GM12878 (cell line): ENCODE data around the gene YJU2. TPM values are rescaled to one million over a fixed set of nuclear protein-coding genes. Genes with fewer than 3 reads are reported as not detected.

Experiments used
- ATAC-seq: fragments of 200-7000 bp; cut with Tn5 transposase; 3 replicates; pipeline ENCODE4 v1.9.1; 2020; ENCODE audit warnings: mild to moderate bottlenecking, moderate library complexity
- BruUV-seq: library from RNA; stranded (reverse); fragments of 400-500 nt; replicated peaks from 2 replicates; lab custom pipeline; 2021; lab: Mats Ljungman, UMichigan
- CTCF ChIA-PET: fragments of 300-600 bp; sonication (Branson Sonifier 250); formaldehyde crosslinking; extraction: SDS; loops from one replicate; lab custom pipeline; 2021; ENCODE audit warnings: inconsistent platforms; lab: Yijun Ruan, JAX
- POLR2A ChIA-PET: fragments of 350-600 bp; formaldehyde crosslinking; extraction: SDS; loops from one replicate; lab custom pipeline; 2021; ENCODE audit warnings: inconsistent platforms; lab: Charles Lee
- RAD21 ChIA-PET: fragments of 300-600 bp; sonication (Branson Sonifier 250); formaldehyde crosslinking; loops from one replicate; lab custom pipeline; 2023; ENCODE audit warnings: antibody characterized with exemption; ENCODE audit not compliant: unreplicated experiment; lab: Charles Lee
- SMC1A ChIA-PET: fragments of 300-600 bp; sonication (Branson Sonifier 250); formaldehyde crosslinking; loops from one replicate; lab custom pipeline; 2023; ENCODE audit not compliant: unreplicated experiment, uncharacterized antibody; lab: Charles Lee
- DNase-seq: peaks from one replicate; pipeline ENCODE4 v3.0.0-alpha.2; 2011; ENCODE audit warnings: low read depth, low spot score
- FAIRE-seq: peaks from 3 replicates; lab custom pipeline; 2011; peaks lifted over from hg19 to GRCh38; lab: Jason Lieb, UNC
- H2AFZ ChIP-seq: 2 replicates; pipeline ENCODE4 v1.6.0; 2011; ENCODE audit warnings: low read depth, low read length, control low read depth; ENCODE audit not compliant: control insufficient read depth
- H3K27ac ChIP-seq: 2 replicates; pipeline ENCODE4 v1.5.1; 2011; ENCODE audit warnings: control low read depth; ENCODE audit not compliant: control insufficient read depth, insufficient read depth
- H3K27me3 ChIP-seq, 2 experiments: replicated peaks in 1 of 2; 2 replicates each; pipeline versions ENCODE4 v1.6.0 to v1.6.1; 2011; ENCODE audit warnings: low read length in 1 of 2; ENCODE audit not compliant: control insufficient read depth in 2 of 2, insufficient read depth in 2 of 2
- H3K36me3 ChIP-seq, 2 experiments: 2 replicates each; pipeline ENCODE4 v1.5.1; 2011; ENCODE audit warnings: low read length in 1 of 2; ENCODE audit not compliant: control insufficient read depth in 2 of 2, insufficient read depth in 2 of 2
- H3K4me1 ChIP-seq: 2 replicates; pipeline ENCODE4 v1.6.1; 2011; ENCODE audit warnings: mild to moderate bottlenecking, low read length, moderate library complexity, mixed read lengths; ENCODE audit not compliant: control insufficient read depth, insufficient read depth
- H3K4me2 ChIP-seq: 2 replicates; pipeline ENCODE4 v1.6.0; 2011; ENCODE audit warnings: control low read depth; ENCODE audit not compliant: control insufficient read depth, insufficient read depth
- H3K4me3 ChIP-seq: fragments of 200-600 bp; sonication (generic); 2 replicates; pipeline ENCODE4 v1.5.1; 2016
- H3K79me2 ChIP-seq: 2 replicates; pipeline ENCODE4 v1.6.0; 2011; ENCODE audit warnings: low read length; ENCODE audit not compliant: control insufficient read depth, insufficient read depth
- H3K9ac ChIP-seq: 2 replicates; pipeline ENCODE4 v1.8.0; 2011; ENCODE audit warnings: low read length, control low read depth, mixed read lengths; ENCODE audit not compliant: control insufficient read depth, insufficient read depth
- H3K9me3 ChIP-seq: replicated peaks from 3 replicates; pipeline ENCODE4 v1.5.1; 2011; ENCODE audit warnings: mild to moderate bottlenecking, low read length; ENCODE audit not compliant: control insufficient read depth, insufficient read depth
- H4K20me1 ChIP-seq: 2 replicates; pipeline ENCODE4 v1.6.0; 2011; ENCODE audit not compliant: control insufficient read depth, insufficient read depth
- CEBPB ChIP-seq, 2 experiments: fragments of 150-350 bp in 1 of 2; IDR thresholded peaks; 2 replicates each; pipeline ENCODE4 v1.6.1; 2012 to 2014; ENCODE audit warnings: low read depth in 2 of 2, low read length in 2 of 2, borderline replicate concordance in 1 of 2, inconsistent platforms in 1 of 2
- EP300 ChIP-seq, 2 experiments: fragments of 150-350 bp in 1 of 2; IDR thresholded peaks; 2 replicates each; pipeline ENCODE4 v1.6.1; 2011 to 2012; ENCODE audit warnings: low read depth in 2 of 2, low read length in 2 of 2, borderline replicate concordance in 1 of 2, improper control_type of control experiment in 1 of 2, inconsistent platforms in 1 of 2; ENCODE audit not compliant: control insufficient read depth in 1 of 2
- ESRRA ChIP-seq: IDR thresholded peaks from 2 replicates; pipeline ENCODE4 v1.6.1; 2012; ENCODE audit warnings: mild to moderate bottlenecking, low read length, improper control_type of control experiment
- FOS ChIP-seq: IDR thresholded peaks from 3 replicates; pipeline ENCODE4 v1.6.1; 2011; ENCODE audit warnings: borderline replicate concordance; ENCODE audit not compliant: insufficient read length; ENCODE audit errors: extremely low read depth
- GABPA ChIP-seq: IDR thresholded peaks from 2 replicates; pipeline ENCODE4 v1.6.1; 2014; ENCODE audit warnings: antibody characterized with exemption, low read depth, mild to moderate bottlenecking, inconsistent platforms
- GATAD2B ChIP-seq: fragments of 450-650 bp; conservative IDR thresholded peaks from 2 replicates; pipeline ENCODE4 v1.6.1; 2017; ENCODE audit warnings: low read depth, mild to moderate bottlenecking, moderate library complexity
- IKZF2 ChIP-seq, 2 experiments: fragments of 450-650 bp; IDR thresholded peaks; 2 replicates each; pipeline ENCODE4 v1.6.1; 2017; ENCODE audit warnings: mild to moderate bottlenecking in 2 of 2, moderate library complexity in 2 of 2
- JUND ChIP-seq: IDR thresholded peaks from 2 replicates; pipeline ENCODE4 v1.6.1; 2012; ENCODE audit warnings: low read depth, mild to moderate bottlenecking, low read length, improper control_type of control experiment, moderate library complexity
- KAT2A ChIP-seq: conservative IDR thresholded peaks from 2 replicates; pipeline ENCODE4 v1.6.1; 2011; ENCODE audit warnings: low read depth, low read length; ENCODE audit not compliant: control insufficient read depth
- NBN ChIP-seq: fragments of 450-650 bp; IDR thresholded peaks from 2 replicates; pipeline ENCODE4 v1.6.1; 2016
- RELA ChIP-seq: fragments of 450-650 bp; IDR thresholded peaks from 2 replicates; pipeline ENCODE4 v1.8.0; 2014; ENCODE audit warnings: borderline replicate concordance; ENCODE audit not compliant: partially characterized antibody
- SUPT20H ChIP-seq: IDR thresholded peaks from 2 replicates; pipeline ENCODE4 v1.6.1; 2011; ENCODE audit warnings: low read depth, mild to moderate bottlenecking, low read length, moderate library complexity, borderline replicate concordance; ENCODE audit not compliant: control insufficient read depth
- SUZ12 ChIP-seq: fragments of 200-600 bp; sonication (generic); IDR thresholded peaks from one replicate; pipeline ENCODE4 v1.6.1; 2018; ENCODE audit warnings: antibody characterized with exemption, mild to moderate bottlenecking; ENCODE audit not compliant: unreplicated experiment
- TAF1 ChIP-seq: IDR thresholded peaks from 2 replicates; pipeline ENCODE4 v1.6.1; 2011; ENCODE audit warnings: mild to moderate bottlenecking, low read depth, low read length, borderline replicate concordance
- WRNIP1 ChIP-seq: IDR thresholded peaks from 2 replicates; pipeline ENCODE4 v1.6.1; 2011; ENCODE audit warnings: low read depth, low read length, improper control_type of control experiment, borderline replicate concordance
- WGBS: methylation state at CpG from one replicate; pipeline ENCODE4 v1.1.6; 2016; ENCODE audit warnings: low lambda C conversion rate; ENCODE audit not compliant: insufficient replicate concordance, insufficient coverage; ENCODE audit errors: missing lambda C conversion rate; 5-methylcytosine and 5-hydroxymethylcytosine counted together
- in situ Hi-C: fragments of 300-500 bp; cut with MboI; formaldehyde crosslinking; loops from 9 replicates; pipeline ENCODE4 v1.14.3; 2018; ENCODE audit warnings: mixed read lengths
- intact Hi-C: fragments of 100-400 bp; cut with micrococcal nuclease; formaldehyde crosslinking; loops from one replicate; pipeline ENCODE4 v1.14.2; 2022; ENCODE audit not compliant: unreplicated experiment
- polyA plus RNA-seq, 11 experiments: library from polyadenylated mRNA; depleted of rRNA in 4 of 11; unstranded in 6 of 11; stranded (reverse) in 5 of 11; fragments of >200 nt; fragmentation: Nextera tagmentation in 4 of 11; fragmentation: Illumina TruSeq in 1 of 11; extraction: Ambion mirVana in 4 of 11; extraction: Trizol in 1 of 11; gene quantifications; 1 replicate in 1 of 11; 2 replicates in 10 of 11; pipeline versions ENCODE4 v1.2.1 to v1.2.3, GENCODE V29; 2011 to 2016; ENCODE audit warnings: inconsistent platforms in 2 of 11, missing spikeins in 2 of 11, low read depth in 1 of 11
- total RNA-seq, 4 experiments: library from RNA; depleted of rRNA in 3 of 4; stranded (reverse); fragments of >200 nt in 3 of 4; fragmentation: Illumina TruSeq in 1 of 4; extraction: Trizol in 1 of 4; gene quantifications; 2 replicates each; pipeline versions ENCODE4 v1.2.1 to v1.2.3, GENCODE V29; 2013 to 2021
- TF ChIP-seq, protein P1 (sequence below): fragments of 450-650 bp; formaldehyde crosslinking; IDR thresholded peaks from 2 replicates; pipeline ENCODE4 v1.5.0; 2022; ENCODE audit warnings: mild to moderate bottlenecking, missing genetic modification characterization
- TF ChIP-seq, protein P2 (sequence below): fragments of 450-650 bp; IDR thresholded peaks from 2 replicates; pipeline ENCODE4 v1.6.1; 2017; ENCODE audit warnings: low read depth, mild to moderate bottlenecking, moderate library complexity

YJU2 gene
- total and polyA plus RNA-seq, 10 of the 15 experiments (the other 5 are each of a cell fraction or from before 2014, with no cell fraction given), result 0.26 to 40.7 (median 23.8) TPM

DNA sequence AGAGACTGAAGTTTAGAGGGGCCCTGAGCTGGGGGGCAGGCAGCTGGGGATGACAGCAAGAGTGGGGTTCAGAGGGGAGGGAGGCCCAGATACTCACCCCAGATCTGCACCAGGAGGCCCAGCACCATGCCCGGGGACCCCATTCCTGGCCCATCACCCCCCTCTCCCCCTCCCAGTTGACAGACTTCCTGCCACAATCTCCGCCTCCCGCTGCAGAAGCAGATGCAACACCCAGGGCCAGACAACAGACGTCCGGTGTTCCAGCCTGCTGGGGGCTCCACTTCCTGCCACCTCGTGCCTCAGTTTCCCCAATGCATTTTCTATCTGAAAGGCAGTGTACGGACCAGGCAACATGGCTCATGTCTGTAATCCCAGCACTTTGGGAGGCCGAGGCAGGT is 55.4 kb downstream of the YJU2 start, which contains the start of gene TMIGD2:
TMIGD2 (minus strand) TSS at position 147 of the 398 bp plus-strand sequence; CDS start at position 143, 4 bp downstream.
- no peaks in the 10 kb centered on the region for H3K36me3 ChIP-seq

More for the DNA sequence above, 55.4 kb downstream of the YJU2 start, which contains the start of gene TMIGD2:
- CTCF ChIA-PET, result interaction anchor here (1.6 kb wide), 1 partner anchor 35 kb away, joined by 6 read pairs; no protein-coding TSS in a partner anchor
- H3K9ac ChIP-seq, result no peak within 1 kb of the TSS
- H2AFZ ChIP-seq, result no peak within 1 kb of the TSS
- in situ Hi-C loops (no loop called here), intact Hi-C loops (no loop called here)
- H4K20me1 ChIP-seq, result no peaks in the 10 kb centered on the region
- RAD21 ChIA-PET, result no interaction called here
- WGBS, result 19% methylated on average over 8 of the region's 8 CpGs
- no TSS peak for BruUV-seq
- no peak for DNase-seq
- POLR2A ChIA-PET, result no interaction called here
- no peaks in the 10 kb centered on the region for H3K27me3 ChIP-seq
- no peak for FAIRE-seq
- H3K79me2 ChIP-seq, result no peaks in the 10 kb centered on the region
- SMC1A ChIA-PET, result no interaction called here
- H3K9me3 ChIP-seq, result no peaks in the 10 kb centered on the region
- H3K4me2 ChIP-seq, result no peak within 1 kb of the TSS
- no peaks in the 10 kb centered on the region for H3K4me1 ChIP-seq
- no peak for ATAC-seq
- no peak within 1 kb of the TSS for H3K27ac ChIP-seq
- no peak within 1 kb of the TSS for H3K4me3 ChIP-seq
- TF ChIP-seq EP300 (IDR thresholded peaks at IDR 0.05; ENCODE audit: borderline replicate concordance in 1 of 2, control insufficient read depth in 1 of 2, low read depth in 2 of 2, low read length in 2 of 2) (no peak), SUPT20H (no peak), GABPA (no peak), CEBPB (IDR thresholded peaks at IDR 0.05; ENCODE audit: borderline replicate concordance in 1 of 2, low read depth in 2 of 2, low read length in 2 of 2) (no peak), FOS (no peak), WRNIP1 (no peak), NBN (no peak), ESRRA (no peak), KAT2A (no peak), SUZ12 (no peak), GATAD2B (no peak), JUND (no peak), IKZF2 (IDR thresholded peaks at IDR 0.05) (no peak), TAF1 (no peak), RELA (no peak)
- TF ChIP-seq, protein P1, sequence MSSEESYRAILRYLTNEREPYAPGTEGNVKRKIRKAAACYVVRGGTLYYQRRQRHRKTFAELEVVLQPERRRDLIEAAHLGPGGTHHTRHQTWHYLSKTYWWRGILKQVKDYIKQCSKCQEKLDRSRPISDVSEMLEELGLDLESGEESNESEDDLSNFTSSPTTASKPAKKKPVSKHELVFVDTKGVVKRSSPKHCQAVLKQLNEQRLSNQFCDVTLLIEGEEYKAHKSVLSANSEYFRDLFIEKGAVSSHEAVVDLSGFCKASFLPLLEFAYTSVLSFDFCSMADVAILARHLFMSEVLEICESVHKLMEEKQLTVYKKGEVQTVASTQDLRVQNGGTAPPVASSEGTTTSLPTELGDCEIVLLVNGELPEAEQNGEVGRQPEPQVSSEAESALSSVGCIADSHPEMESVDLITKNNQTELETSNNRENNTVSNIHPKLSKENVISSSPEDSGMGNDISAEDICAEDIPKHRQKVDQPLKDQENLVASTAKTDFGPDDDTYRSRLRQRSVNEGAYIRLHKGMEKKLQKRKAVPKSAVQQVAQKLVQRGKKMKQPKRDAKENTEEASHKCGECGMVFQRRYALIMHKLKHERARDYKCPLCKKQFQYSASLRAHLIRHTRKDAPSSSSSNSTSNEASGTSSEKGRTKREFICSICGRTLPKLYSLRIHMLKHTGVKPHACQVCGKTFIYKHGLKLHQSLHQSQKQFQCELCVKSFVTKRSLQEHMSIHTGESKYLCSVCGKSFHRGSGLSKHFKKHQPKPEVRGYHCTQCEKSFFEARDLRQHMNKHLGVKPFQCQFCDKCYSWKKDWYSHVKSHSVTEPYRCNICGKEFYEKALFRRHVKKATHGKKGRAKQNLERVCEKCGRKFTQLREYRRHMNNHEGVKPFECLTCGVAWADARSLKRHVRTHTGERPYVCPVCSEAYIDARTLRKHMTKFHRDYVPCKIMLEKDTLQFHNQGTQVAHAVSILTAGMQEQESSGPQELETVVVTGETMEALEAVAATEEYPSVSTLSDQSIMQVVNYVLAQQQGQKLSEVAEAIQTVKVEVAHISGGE, result no peak
- TF ChIP-seq, protein P2, sequence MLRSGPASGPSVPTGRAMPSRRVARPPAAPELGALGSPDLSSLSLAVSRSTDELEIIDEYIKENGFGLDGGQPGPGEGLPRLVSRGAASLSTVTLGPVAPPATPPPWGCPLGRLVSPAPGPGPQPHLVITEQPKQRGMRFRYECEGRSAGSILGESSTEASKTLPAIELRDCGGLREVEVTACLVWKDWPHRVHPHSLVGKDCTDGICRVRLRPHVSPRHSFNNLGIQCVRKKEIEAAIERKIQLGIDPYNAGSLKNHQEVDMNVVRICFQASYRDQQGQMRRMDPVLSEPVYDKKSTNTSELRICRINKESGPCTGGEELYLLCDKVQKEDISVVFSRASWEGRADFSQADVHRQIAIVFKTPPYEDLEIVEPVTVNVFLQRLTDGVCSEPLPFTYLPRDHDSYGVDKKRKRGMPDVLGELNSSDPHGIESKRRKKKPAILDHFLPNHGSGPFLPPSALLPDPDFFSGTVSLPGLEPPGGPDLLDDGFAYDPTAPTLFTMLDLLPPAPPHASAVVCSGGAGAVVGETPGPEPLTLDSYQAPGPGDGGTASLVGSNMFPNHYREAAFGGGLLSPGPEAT, result no peak
